IMR-90 (cell line): ENCODE results near the gene TNS1. TPM values are rescaled to one million over a fixed set of nuclear protein-coding genes. Genes with fewer than 3 reads are reported as not detected.
A peak's percentile ranks its signal among the peaks of the same experiment; 100 is the strongest.

Source experiments
- ATAC-seq: fragments of 200-7000 bp; cut with Tn5 transposase; 2 replicates; pipeline ENCODE4 v1.9.1; 2020; ENCODE audit warnings: low read depth, mild to moderate bottlenecking, moderate library complexity
- BruUV-seq: library from RNA; stranded (reverse); fragments of 400-500 nt; replicated peaks from 2 replicates; lab custom pipeline; 2021; lab: Mats Ljungman, UMichigan
- CTCF ChIA-PET: fragments of 300-600 bp; formaldehyde crosslinking; extraction: SDS; loops from one replicate; lab custom pipeline; 2021; ENCODE audit warnings: antibody characterized with exemption; lab: Yijun Ruan, JAX
- POLR2A ChIA-PET: fragments of 300-600 bp; sonication (Branson Sonifier 250); formaldehyde crosslinking; loops from one replicate; lab custom pipeline; 2022; ENCODE audit warnings: antibody characterized with exemption; ENCODE audit not compliant: unreplicated experiment; lab: Charles Lee
- DNase-seq: peaks from one replicate; pipeline ENCODE4 v3.0.0; 2013
- H2AFZ ChIP-seq: replicated peaks from 2 replicates; pipeline ENCODE3; 2013; ENCODE audit warnings: low read length, mild to moderate bottlenecking; ENCODE audit not compliant: poor library complexity
- H2AK5ac ChIP-seq: 2 replicates; pipeline ENCODE4 v1.6.1; 2013; ENCODE audit warnings: low read depth, low read length, inconsistent platforms
- H2AK9ac ChIP-seq: replicated peaks from 2 replicates; pipeline ENCODE3; 2013; ENCODE audit warnings: mild to moderate bottlenecking, low read depth, low read length, moderate library complexity; ENCODE audit not compliant: poor library complexity
- H2BK120ac ChIP-seq: 2 replicates; pipeline ENCODE4 v1.6.1; 2013; ENCODE audit warnings: low read depth, low read length, inconsistent platforms
- H2BK15ac ChIP-seq: 3 replicates; pipeline ENCODE4 v1.6.1; 2013; ENCODE audit warnings: low read depth, low read length, inconsistent platforms
- H2BK20ac ChIP-seq: 2 replicates; pipeline ENCODE4 v1.6.1; 2013; ENCODE audit warnings: low read depth, mild to moderate bottlenecking, inconsistent platforms, low read length, moderate library complexity
- H2BK5ac ChIP-seq: 2 replicates; pipeline ENCODE4 v1.6.1; 2013; ENCODE audit warnings: mild to moderate bottlenecking, low read depth, low read length, inconsistent platforms; ENCODE audit not compliant: poor library complexity, severe bottlenecking
- H3K14ac ChIP-seq: replicated peaks from 2 replicates; pipeline ENCODE4 v1.6.1; 2013; ENCODE audit warnings: low read depth, low read length, inconsistent platforms
- H3K18ac ChIP-seq: 2 replicates; pipeline ENCODE4 v1.6.1; 2013; ENCODE audit warnings: low read depth, low read length, control low read depth
- H3K23ac ChIP-seq: 2 replicates; pipeline ENCODE4 v1.6.1; 2013; ENCODE audit warnings: low read depth, low read length, inconsistent platforms
- H3K27ac ChIP-seq: 2 replicates; pipeline ENCODE4 v1.5.1; 2013; ENCODE audit warnings: mild to moderate bottlenecking, control low read depth, low read length; ENCODE audit not compliant: insufficient read depth
- H3K27me3 ChIP-seq: 2 replicates; pipeline ENCODE4 v1.6.1; 2013; ENCODE audit warnings: low read length; ENCODE audit not compliant: control insufficient read depth, insufficient read depth
- H3K36me3 ChIP-seq: 2 replicates; pipeline ENCODE4 v1.6.1; 2013; ENCODE audit warnings: low read length, mixed read lengths; ENCODE audit not compliant: control insufficient read depth, insufficient read depth
- H3K4ac ChIP-seq: 2 replicates; pipeline ENCODE4 v1.6.1; 2013; ENCODE audit warnings: low read depth, low read length, inconsistent platforms
- H3K4me1 ChIP-seq: 2 replicates; pipeline ENCODE4 v1.6.1; 2013; ENCODE audit warnings: low read length, mixed read lengths; ENCODE audit not compliant: control insufficient read depth, insufficient read depth
- H3K4me2 ChIP-seq: 2 replicates; pipeline ENCODE4 v1.6.1; 2013; ENCODE audit warnings: low read depth, mild to moderate bottlenecking, control low read depth, low read length, moderate library complexity
- H3K4me3 ChIP-seq: 2 replicates; pipeline ENCODE4 v1.5.1; 2013; ENCODE audit warnings: low read depth, mild to moderate bottlenecking, control low read depth, low read length, moderate library complexity; ENCODE audit not compliant: insufficient read depth
- H3K56ac ChIP-seq: 2 replicates; pipeline ENCODE4 v1.6.1; 2013; ENCODE audit warnings: low read length, inconsistent platforms; ENCODE audit not compliant: insufficient read depth; ENCODE audit errors: extremely low read depth
- H3K79me1 ChIP-seq, 2 experiments: 2 replicates each; pipeline ENCODE4 v1.6.1; 2013; ENCODE audit warnings: low read length in 2 of 2, inconsistent platforms in 1 of 2, low read depth in 1 of 2
- H3K9ac ChIP-seq: 2 replicates; pipeline ENCODE4 v1.6.1; 2013; ENCODE audit warnings: low read depth, low read length, control low read depth
- H3K9me1 ChIP-seq: 2 replicates; pipeline ENCODE4 v1.6.1; 2013; ENCODE audit warnings: low read length, inconsistent platforms; ENCODE audit not compliant: insufficient read depth
- H3K9me3 ChIP-seq: 2 replicates; pipeline ENCODE4 v1.6.1; 2013; ENCODE audit warnings: low read length; ENCODE audit not compliant: control insufficient read depth, insufficient read depth
- H4K20me1 ChIP-seq: 2 replicates; pipeline ENCODE4 v1.6.1; 2013; ENCODE audit warnings: low read length, inconsistent platforms; ENCODE audit not compliant: insufficient read depth
- H4K5ac ChIP-seq: 2 replicates; pipeline ENCODE4 v1.6.1; 2013; ENCODE audit warnings: mild to moderate bottlenecking, low read depth, low read length, control low read depth
- H4K8ac ChIP-seq, 2 experiments: 2 replicates each; pipeline ENCODE4 v1.6.1; 2013; ENCODE audit warnings: low read depth in 2 of 2, low read length in 2 of 2, control low read depth in 1 of 2, inconsistent platforms in 1 of 2
- H4K91ac ChIP-seq: 2 replicates; pipeline ENCODE4 v1.6.1; 2013; ENCODE audit warnings: low read depth, low read length, inconsistent platforms; ENCODE audit not compliant: insufficient read depth
- BHLHE40 ChIP-seq: fragments of 150-350 bp; IDR thresholded peaks from 2 replicates; pipeline ENCODE4 v1.6.1; 2016; ENCODE audit warnings: mild to moderate bottlenecking, low read depth, low read length
- CEBPB ChIP-seq: IDR thresholded peaks from 2 replicates; pipeline ENCODE4 v1.6.1; 2012; ENCODE audit warnings: low read depth, low read length, improper control_type of control experiment
- CHD1 ChIP-seq: IDR thresholded peaks from 2 replicates; pipeline ENCODE4 v1.6.1; 2012; ENCODE audit warnings: low read depth, low read length, improper control_type of control experiment
- CTCF ChIP-seq: conservative IDR thresholded peaks from 2 replicates; pipeline ENCODE4 v1.5.1; 2012; ENCODE audit warnings: mild to moderate bottlenecking, low read depth, low read length, improper control_type of control experiment
- FOS ChIP-seq: fragments of 150-350 bp; IDR thresholded peaks from 2 replicates; pipeline ENCODE4 v1.6.1; 2016; ENCODE audit warnings: low read depth, low read length
- MAFK ChIP-seq: IDR thresholded peaks from 2 replicates; pipeline ENCODE4 v1.6.1; 2012; ENCODE audit warnings: low read depth, low read length, improper control_type of control experiment
- MAZ ChIP-seq: IDR thresholded peaks from 2 replicates; pipeline ENCODE4 v1.6.1; 2012; ENCODE audit warnings: low read depth, mild to moderate bottlenecking, low read length, improper control_type of control experiment, moderate library complexity, borderline replicate concordance
- MXI1 ChIP-seq: IDR thresholded peaks from 2 replicates; pipeline ENCODE4 v1.6.1; 2012; ENCODE audit warnings: low read depth, mild to moderate bottlenecking, low read length, moderate library complexity, borderline replicate concordance
- NFE2L2 ChIP-seq: fragments of 150-350 bp; IDR thresholded peaks from 2 replicates; pipeline ENCODE4 v1.6.1; 2016; ENCODE audit warnings: low read depth, mild to moderate bottlenecking, low read length
- RAD21 ChIP-seq: IDR thresholded peaks from 2 replicates; pipeline ENCODE4 v1.6.1; 2012; ENCODE audit warnings: low read length, improper control_type of control experiment
- RFX5 ChIP-seq: IDR thresholded peaks from 2 replicates; pipeline ENCODE4 v1.8.0; 2012; ENCODE audit warnings: low read depth, mild to moderate bottlenecking, low read length, moderate library complexity
- SMC3 ChIP-seq: fragments of 150-350 bp; IDR thresholded peaks from 2 replicates; pipeline ENCODE4 v1.6.1; 2016; ENCODE audit warnings: low read depth, mild to moderate bottlenecking, antibody characterized with exemption, low read length, moderate library complexity
- USF2 ChIP-seq: fragments of 150-350 bp; IDR thresholded peaks from 2 replicates; pipeline ENCODE4 v1.6.1; 2017; ENCODE audit warnings: mild to moderate bottlenecking, antibody characterized with exemption, low read length, low read depth
- WGBS, 2 experiments: methylation state at CpG; one replicate each; pipeline versions ENCODE4 v1.1.5 to v1.1.7; 2013; ENCODE audit warnings: missing lambda C conversion rate in 2 of 2; ENCODE audit not compliant: insufficient read length in 1 of 2; ENCODE audit errors: extremely low coverage in 2 of 2; 5-methylcytosine and 5-hydroxymethylcytosine counted together
- dilution Hi-C: fragments of 300-500 bp; cut with HindIII; formaldehyde crosslinking; loops from one replicate; pipeline ENCODE4 v1.14.3; 2018; ENCODE audit warnings: low sequenced_read_pairs; ENCODE audit not compliant: unreplicated experiment
- in situ Hi-C: fragments of 300-500 bp; cut with MboI; formaldehyde crosslinking; loops from 3 replicates; pipeline ENCODE4 v1.14.3; 2019; ENCODE audit warnings: low sequenced_read_pairs, inconsistent platforms, mixed read lengths
- intact Hi-C: fragments of 100-400 bp; cut with micrococcal nuclease; formaldehyde crosslinking; loops from 2 replicates; pipeline ENCODE4 v1.10.0; 2022
- polyA plus RNA-seq, 3 experiments: library from polyadenylated mRNA; depleted of rRNA; stranded (reverse); fragments of >200 nt; gene quantifications; 2 replicates each; pipeline ENCODE4 v1.2.3, GENCODE V29; 2012; ENCODE audit warnings: low replicate concordance in 1 of 3
- total RNA-seq: library from RNA; depleted of rRNA; stranded (reverse); fragments of >200 nt; gene quantifications from 2 replicates; pipeline ENCODE4 v1.2.3, GENCODE V29; 2012

The TNS1 gene
- total and polyA plus RNA-seq, 2 of the 4 experiments (the other 2 are of a cell fraction), result 41.1 to 45.2 TPM

- Histone ChIP-seq H3K9ac (no peak overlapping the region), H2BK5ac (peak overlapping the region; percentile 74), H4K8ac (peak overlapping the region; percentile 84 to 86; a peak in 3 of 4 replicates), H3K9me3 (no peaks in the 10 kb centered on the region), H4K20me1 (peaks cover 6% of the 10 kb centered on the region; the same call in 1 of the 2 replicates), H3K56ac (no peak overlapping the region), H3K14ac (peak overlapping the region; percentile 70; the same call in 1 of the 2 replicates), H2BK20ac (peak overlapping the region; percentile 18), H3K4ac (peak overlapping the region; percentile 59), H3K27me3 (no peaks in the 10 kb centered on the region), H3K27ac (peak overlapping the region; percentile 55), H3K79me1 (peaks cover 36 to 94% of the 10 kb centered on the region in 2 experiments; a peak in 3 of 4 replicates), H2AFZ (no peak overlapping the region), H4K5ac (peak overlapping the region; percentile 46; the same call in 1 of the 2 replicates), H3K4me1 (peaks cover 57% of the 10 kb centered on the region), H2AK5ac (peak overlapping the region; percentile 89), H3K4me2 (no peak overlapping the region), H3K9me1 (peaks cover 58% of the 10 kb centered on the region), H2AK9ac (peak overlapping the region; percentile 67), H3K36me3 (no peaks in the 10 kb centered on the region), H3K18ac (0 out of 2 replicates have a peak overlapping the region, but pooled peaks have one; percentile 10), H2BK15ac (peak overlapping the region; percentile 78; the same call in 1 of the 3 replicates), H2BK120ac (peak overlapping the region; percentile 79), H4K91ac (peak overlapping the region; percentile 92), H3K23ac (0 out of 2 replicates have a peak overlapping the region, but pooled peaks have one; percentile 46), H3K4me3 (no peak overlapping the region)
- in situ Hi-C loops, result no loop called here
- DNase-seq (no peak), ATAC-seq (no peak)
- dilution Hi-C loops, result no loop called here
- ChIA-PET POLR2A (no interaction called here), CTCF (no interaction called here)
- WGBS, 2 experiments, result 96% methylated on average over 4 of the region's 8 CpGs; no CpG with 5 or more reads in 1 of the 2 experiments
- no TSS peak for BruUV-seq
- intact Hi-C loops, result no loop called here
- TF ChIP-seq RAD21 (no peak), RFX5 (no peak), CTCF (no peak), MXI1 (no peak), MAFK (no peak), MAZ (no peak), CEBPB (no peak), BHLHE40 (no peak), SMC3 (no peak), FOS (no peak), NFE2L2 (no peak), USF2 (no peak), CHD1 (no peak)
Measured at GRCh38 chr2:217929272-217929671, 73.5 kb downstream of the TNS1 start.
